GM19023 (cell line): ENCODE results near the gene ATG5.
A peak's percentile ranks its signal among the peaks of the same experiment; 100 is the strongest.
"Not testable (repeated sequence)": the region's sequence is repeated elsewhere in the genome, so short reads cannot be mapped to it uniquely, and the experiment has no call there.

Experiments
- ATAC-seq: cut with Tn5 transposase; IDR thresholded peaks from one replicate; pipeline ENCODE4 v1.9.1; 2021; ENCODE audit warnings: mild to moderate bottlenecking, moderate library complexity; ENCODE audit not compliant: unreplicated experiment

ATG5 gene

GRCh38 chr6:106160189-106160588 lies 165.4 kb downstream of the ATG5 start:
- no peak for ATAC-seq

DNA sequence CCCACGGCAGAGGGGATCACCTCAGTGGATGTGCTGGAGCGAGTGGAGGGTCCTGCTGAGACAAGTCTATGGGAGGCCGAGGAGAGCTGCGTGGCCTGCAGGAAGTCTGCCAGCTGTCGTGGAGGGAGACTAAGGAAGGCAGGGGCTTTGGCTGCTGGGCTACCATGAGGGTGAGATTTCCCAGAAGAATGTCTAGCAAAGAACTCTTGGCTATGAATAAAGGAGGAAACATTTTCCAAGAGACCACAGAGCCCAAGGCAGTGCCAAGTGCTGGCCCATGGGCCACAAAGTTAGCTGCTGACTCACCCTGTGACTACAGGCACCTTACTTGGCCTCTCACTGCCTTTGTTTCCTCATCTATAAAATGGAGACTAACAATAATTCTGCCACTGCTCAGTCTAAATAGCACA lies 166.0 kb downstream of the ATG5 start:
- ATAC-seq, result no peak

DNA sequence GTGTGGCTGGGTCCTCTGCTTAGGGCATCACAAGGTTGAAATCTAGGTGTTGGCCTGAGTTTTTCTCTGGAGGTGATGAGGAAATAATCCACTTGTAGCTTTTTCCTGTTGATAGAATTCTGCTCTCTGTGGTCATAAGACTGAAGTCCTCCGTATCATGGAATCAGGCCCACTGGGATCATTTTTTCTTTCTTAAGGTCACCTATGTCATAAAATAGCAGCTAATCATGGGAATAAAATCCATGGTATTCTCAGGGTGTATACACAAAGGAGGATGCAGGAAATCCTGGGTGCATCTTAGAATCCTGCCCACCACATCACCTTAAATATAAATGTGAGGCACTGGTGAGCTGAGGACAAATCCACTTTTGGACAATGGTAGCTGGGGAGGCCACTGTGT lies 166.7 kb downstream of the ATG5 start:
- no peak for ATAC-seq

GRCh38 chr6:106156863-106157262 lies 168.7 kb downstream of the ATG5 start:
- ATAC-seq, result no peak

DNA sequence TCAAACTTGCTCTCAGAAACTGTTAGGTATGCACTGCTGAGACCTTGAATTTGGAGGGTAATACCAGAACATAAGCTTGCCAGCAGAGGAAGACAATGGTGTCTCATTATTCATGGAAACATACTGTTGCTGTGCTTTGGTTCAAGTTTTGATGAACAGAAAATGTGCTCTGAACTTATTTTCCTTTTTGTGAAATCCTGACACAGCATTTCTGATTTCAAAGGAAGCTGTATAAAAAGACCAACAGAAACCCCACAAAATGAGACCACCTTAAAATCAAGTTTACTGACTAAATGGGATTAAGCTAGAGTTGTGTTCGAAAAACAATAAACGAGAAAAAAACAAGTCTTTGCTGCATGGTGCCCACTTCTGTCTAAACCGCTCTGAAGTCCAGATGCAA lies 169.1 kb downstream of the ATG5 start:
- ATAC-seq, result no peak

DNA sequence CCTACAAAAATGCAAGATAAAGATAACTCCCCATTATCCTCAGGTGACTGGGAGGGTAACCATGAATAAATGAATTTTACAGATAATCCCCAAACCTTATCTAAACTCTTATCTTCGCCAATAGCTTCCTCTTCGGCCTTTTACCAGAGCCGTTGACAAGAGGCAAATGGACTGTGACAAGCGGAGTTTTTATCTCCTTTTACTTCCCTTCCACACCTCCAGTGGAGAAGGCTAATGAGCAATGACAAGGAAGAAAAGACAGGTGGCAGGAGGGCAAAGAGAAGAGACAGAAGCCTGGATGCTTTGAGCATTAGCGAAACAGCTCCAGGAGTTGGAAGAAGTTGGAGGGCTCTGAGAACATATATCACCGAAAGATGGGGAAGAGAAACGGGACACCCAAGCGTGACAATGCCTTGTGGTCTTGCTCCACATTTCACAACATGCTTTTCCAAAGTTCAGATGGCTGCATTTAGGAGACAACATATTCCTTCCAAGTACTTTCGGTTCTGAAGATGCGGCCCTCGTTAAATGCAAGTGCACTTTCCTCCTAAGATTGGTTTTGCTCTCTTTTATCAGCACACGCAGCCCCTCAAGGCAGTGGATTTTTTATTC lies 170.2 kb downstream of the ATG5 start:
- ATAC-seq, result no peak

DNA sequence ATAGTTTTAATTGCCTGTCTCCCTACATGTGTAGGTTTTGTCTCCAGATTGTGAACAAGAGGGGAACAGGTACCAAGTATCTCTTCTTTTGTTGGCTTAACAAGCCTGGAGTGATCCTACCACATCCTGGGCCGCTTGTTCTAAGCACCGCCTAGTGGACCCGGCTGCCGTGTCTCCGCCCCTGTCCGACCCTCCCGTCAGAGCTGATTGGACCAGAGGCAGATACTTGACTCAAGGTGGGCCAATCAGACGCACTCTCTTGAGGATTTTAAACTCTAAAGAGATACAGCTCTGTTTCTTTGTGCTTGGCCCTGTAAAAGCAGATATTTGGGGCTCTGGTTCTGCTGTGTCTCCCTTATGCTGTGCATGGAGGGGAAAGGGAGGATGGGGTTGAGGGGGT lies 171.2 kb downstream of the ATG5 start:
- no peak for ATAC-seq

- no peak for ATAC-seq
Measured at GRCh38 chr6:106152952-106153351, 172.6 kb downstream of the ATG5 start.

DNA sequence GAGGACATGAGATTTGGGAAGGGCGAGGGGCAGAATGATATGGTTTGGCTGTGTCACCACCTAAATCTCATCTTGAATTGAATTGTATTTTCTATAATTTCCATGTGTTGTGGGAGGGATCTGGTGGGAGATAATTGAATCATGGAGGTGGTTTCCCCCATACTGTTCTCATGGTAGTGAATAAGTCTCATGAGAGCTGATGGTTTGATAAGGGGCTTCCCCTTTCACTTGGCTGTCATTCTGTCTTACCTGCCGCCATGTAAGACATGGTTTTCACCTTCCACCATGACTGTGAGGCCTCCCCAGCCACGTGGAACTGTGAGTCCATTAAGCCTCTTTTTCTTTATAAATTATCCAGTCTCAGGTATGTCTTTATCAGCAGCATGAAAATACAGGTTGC lies 173.1 kb downstream of the ATG5 start:
- not testable (repeated sequence) for ATAC-seq

DNA sequence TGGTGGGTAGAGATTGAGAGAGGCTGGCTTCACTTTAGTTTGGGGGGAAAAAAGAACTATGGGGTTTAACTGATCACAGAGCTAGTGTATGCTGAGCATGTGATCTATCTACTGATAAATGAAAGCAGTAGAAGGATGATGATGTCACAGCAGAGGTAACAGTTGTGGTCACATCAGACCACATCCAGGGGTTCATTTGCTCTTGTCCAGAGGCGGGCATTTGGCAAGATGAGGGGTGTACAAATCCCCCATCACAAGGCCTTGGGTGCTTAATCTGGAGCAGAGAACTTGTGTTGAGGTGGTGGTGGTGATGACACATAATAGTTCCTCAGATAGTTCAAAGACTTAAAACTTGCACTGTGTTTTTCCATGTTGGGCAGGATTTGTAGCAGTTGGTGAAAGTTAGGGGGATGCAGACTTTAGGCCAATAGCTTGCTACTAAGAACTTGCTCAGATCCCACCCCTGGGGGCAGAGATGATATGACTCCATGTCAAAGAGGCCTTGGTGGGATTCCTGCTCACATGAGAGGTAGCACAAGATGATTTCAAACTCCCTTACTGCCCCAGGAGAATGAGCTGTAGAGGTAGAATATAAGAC lies 176.0 kb downstream of the ATG5 start:
- ATAC-seq, result no peak

GRCh38 chr6:106147476-106147875 lies 178.1 kb downstream of the ATG5 start:
- ATAC-seq, result no peak

DNA sequence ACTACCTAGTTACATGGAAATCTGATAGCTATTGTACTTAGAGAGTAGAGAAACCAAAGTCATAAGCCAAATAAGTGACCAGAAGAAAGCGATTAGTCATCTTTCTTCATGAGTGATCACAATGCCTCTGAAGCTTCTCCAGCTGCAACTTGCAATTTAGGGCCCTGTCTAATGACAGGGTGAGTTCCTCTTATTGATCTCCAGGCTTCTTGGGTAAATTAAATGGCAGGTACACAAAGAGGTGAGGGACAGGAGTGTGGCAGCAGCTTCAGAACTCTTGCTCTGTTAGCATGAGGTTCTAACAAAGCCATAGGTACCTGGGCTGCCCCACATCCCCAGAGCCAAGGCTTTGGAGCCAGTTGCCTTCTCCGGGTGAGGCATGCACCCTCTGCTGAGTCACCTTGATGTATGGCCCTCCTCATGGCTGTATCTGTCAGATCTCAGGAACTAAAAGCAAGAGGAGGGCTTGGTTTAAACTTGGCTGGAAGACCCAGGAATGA lies 178.7 kb downstream of the ATG5 start:
- no peak for ATAC-seq

DNA sequence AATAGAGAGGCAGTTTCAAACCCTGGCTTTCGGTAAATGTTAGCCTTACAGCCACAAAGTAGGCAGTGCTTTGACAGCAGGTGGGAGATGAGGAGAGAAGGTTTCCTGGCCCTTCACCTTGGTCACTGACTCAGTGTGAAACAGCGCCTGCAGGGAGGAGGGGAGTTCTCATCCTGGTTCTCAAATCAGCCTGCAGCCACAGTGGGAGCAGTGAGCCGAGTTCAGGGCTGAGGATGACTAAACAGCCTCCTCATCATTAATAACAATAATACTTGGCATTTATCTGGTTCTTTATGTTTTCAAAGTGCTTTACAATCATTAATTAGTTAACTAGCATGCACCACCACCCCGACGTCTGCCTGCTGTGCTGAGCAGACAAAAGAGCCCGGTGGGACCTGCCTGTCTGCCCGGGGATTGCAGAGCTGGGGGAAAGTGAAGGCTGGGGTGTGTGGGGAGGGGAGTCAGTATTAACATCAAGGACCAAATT lies 179.8 kb downstream of the ATG5 start:
- no peak for ATAC-seq

DNA sequence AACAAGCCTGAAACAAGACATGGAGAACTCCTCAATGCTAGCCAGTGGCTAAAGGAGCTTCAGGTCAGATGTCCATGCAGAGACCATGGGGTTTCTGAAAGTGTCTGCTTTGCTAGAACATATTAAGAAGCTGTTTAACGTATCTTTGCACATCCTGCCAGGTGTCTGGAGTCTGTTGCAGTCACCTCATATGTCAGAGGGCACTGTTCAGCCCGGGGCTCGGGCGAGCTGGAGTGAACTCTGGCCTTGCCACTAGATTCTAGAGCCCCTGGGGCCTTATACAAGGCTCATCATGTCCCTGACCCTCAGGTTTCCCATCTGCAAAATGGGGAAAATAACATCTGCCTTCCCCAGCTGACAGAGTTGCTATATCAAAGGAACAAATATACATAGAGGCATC lies 180.4 kb downstream of the ATG5 start:
- no peak for ATAC-seq

DNA sequence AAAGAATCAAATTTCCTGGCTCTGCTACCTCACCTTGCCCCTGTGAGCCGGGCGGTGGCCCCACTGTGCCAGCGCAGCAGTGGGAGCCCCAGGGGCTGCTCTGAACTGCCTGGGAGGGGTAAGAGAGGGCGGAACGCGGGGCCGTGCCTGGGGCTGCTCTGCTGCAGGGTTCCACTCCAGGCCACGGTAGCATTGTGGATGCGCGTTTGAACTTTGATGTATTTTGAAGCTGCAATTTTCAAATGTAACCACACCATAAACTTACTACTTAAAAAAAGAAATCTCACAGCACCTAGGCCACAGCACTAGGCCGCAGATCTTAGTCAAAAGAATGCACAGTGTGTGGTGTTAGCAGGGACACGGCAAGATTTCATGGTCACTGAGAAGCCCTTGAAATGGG lies 181.9 kb downstream of the ATG5 start:
- ATAC-seq, result no peak

GRCh38 chr6:106142876-106143431 lies 182.6 kb downstream of the ATG5 start:
- no peak for ATAC-seq

GRCh38 chr6:106141441-106142237 lies 183.9 kb downstream of the ATG5 start:
- peak; percentile 75 for ATAC-seq

DNA sequence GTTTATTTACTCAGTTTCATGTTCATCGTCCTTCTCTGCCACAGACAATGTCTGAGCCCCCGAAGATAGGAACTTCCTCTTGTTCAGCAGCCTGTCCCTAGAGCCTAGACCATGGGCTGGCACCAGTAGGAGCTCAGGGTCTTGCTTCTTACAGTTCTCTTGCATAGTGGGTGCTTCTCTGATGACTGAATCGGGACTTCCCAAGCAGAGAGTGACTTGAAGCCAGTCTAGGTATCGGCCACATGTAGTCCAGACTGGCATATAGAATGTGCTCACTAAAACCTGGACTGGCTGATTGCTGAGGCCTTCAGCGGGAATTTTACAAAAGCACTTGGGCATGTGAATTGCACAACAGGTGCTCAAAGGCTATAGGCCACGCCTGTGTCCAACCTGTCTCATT lies 187.4 kb downstream of the ATG5 start:
- no peak for ATAC-seq

DNA sequence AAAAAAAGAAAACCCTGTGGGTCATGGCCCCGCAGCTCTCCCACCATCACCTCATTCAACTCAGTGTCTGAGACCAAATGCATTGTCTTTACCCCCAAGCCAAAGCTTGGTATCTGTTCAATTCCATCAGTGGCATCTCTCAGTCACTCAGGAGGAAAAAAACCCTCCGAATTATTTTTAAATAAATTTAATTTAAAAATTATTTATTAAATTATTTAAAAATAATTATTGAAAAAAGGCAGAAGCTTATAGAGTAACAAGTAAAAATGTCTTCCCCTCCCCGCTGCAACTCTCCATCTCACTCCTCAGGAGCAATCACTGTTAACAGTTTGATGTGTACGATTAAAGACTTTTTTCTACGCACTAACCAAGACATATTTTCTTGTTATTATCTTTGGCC lies 188.7 kb downstream of the ATG5 start:
- ATAC-seq, result no peak

DNA sequence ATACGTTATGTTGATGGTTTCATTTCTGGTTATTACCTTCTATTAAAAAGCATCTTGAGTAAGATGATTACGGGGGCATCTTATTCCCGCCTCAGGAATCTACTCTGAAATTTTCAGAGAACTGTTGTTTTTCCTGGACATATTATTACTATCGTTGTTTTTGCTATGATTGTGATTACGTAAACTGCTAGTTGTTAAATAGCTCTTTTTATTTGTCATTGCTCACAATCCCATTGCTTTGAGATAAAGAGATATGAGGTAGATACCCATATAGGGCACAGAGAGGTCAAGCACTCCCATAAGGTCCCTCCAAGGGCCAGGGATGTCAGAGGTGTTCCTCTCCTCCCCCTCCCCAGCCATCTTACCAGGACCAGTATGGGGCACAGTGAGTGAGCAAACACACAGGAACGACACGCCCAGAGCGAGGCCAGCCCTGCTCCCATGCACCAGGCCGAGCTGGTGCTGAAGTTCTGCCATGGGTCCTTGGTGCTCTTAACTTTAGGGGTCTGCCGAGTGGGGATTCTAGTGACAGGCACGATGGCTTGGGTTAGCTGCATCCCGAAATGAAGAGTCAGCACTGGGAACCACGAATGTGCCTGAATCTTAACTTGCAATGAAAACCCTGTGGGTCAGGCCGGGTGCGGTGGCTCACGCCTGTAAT lies 189.5 kb downstream of the ATG5 start:
- no peak for ATAC-seq
